Gastroesophageal sphincter (tissue), 4 donors: ENCODE measurements around the gene RBM22. TPM values are rescaled to one million over a fixed set of nuclear protein-coding genes. Genes with fewer than 3 reads are reported as not detected.

Source experiments
- ATAC-seq: fragments of 150-250 bp; one replicate; pipeline ENCODE4 v1.9.1; 2016; ENCODE audit warnings: mild to moderate bottlenecking, moderate library complexity
- H3K27ac ChIP-seq, 4 donors: fragments of 200-600 bp; sonication (generic) in 3 of 4; 1 replicate in 3 of 4; 2 replicates in 1 of 4; pipeline ENCODE4 v1.5.1; 2016 to 2019
- H3K27me3 ChIP-seq: fragments of 200-600 bp; sonication (generic); one replicate; pipeline ENCODE4 v1.5.1; 2019
- H3K36me3 ChIP-seq, 2 donors: fragments of 200-600 bp; sonication (generic); one replicate each; pipeline ENCODE4 v1.5.1; 2019; ENCODE audit warnings: control low read depth in 1 of 2
- H3K4me1 ChIP-seq, 3 donors: fragments of 200-600 bp; sonication (generic); 1 replicate in 2 of 3; 2 replicates in 1 of 3; pipeline ENCODE4 v1.5.1; 2016 to 2019; ENCODE audit warnings: control low read depth in 2 of 3
- H3K4me3 ChIP-seq, 2 donors: fragments of 200-600 bp; sonication (generic); one replicate each; pipeline ENCODE4 v1.5.1; 2019; ENCODE audit warnings: mild to moderate bottlenecking in 1 of 2, moderate library complexity in 1 of 2
- H3K9me3 ChIP-seq, 3 donors: fragments of 200-600 bp; sonication (generic); one replicate each; pipeline ENCODE4 v1.5.1; 2017 to 2019; ENCODE audit warnings: control low read depth in 2 of 3
- EP300 ChIP-seq: sonication (generic); formaldehyde crosslinking; IDR thresholded peaks from one replicate; pipeline ENCODE4 v1.6.1; 2017; ENCODE audit warnings: antibody characterized with exemption, mild to moderate bottlenecking
- POLR2A ChIP-seq, 2 donors: fragments of 450-650 bp; IDR thresholded peaks; one replicate each; pipeline ENCODE4 v1.6.1; 2017; ENCODE audit warnings: antibody characterized with exemption in 2 of 2, mild to moderate bottlenecking in 2 of 2, moderate library complexity in 1 of 2
- POLR2AphosphoS5 ChIP-seq: sonication (generic); formaldehyde crosslinking; IDR thresholded peaks from one replicate; pipeline ENCODE4 v1.6.1; 2017; ENCODE audit warnings: antibody characterized with exemption
- WGBS, 2 donors: methylation state at CpG; one replicate each; pipeline ENCODE4 v1.1.5; 2018; ENCODE audit warnings: low coverage in 1 of 2; 5-methylcytosine and 5-hydroxymethylcytosine counted together
- total RNA-seq, 4 donors: library from RNA; depleted of rRNA; stranded (reverse); fragments of >200 nt; gene quantifications; one replicate each; pipeline ENCODE4 v1.1.0, GENCODE V29; 2016
- TF ChIP-seq, protein P1 (sequence below), 4 experiments: fragments of 200-600 bp in 2 of 4; fragments of 450-650 bp in 2 of 4; sonication (generic) in 1 of 4; IDR thresholded peaks; one replicate each; pipeline ENCODE4 v1.5.1; 2017 to 2019; ENCODE audit warnings: antibody characterized with exemption in 4 of 4, mild to moderate bottlenecking in 2 of 4, moderate library complexity in 2 of 4

Gene RBM22
- total RNA-seq, 4 donors from 2014 or later: 24.3 to 37.2 (median 32.4) TPM

DNA sequence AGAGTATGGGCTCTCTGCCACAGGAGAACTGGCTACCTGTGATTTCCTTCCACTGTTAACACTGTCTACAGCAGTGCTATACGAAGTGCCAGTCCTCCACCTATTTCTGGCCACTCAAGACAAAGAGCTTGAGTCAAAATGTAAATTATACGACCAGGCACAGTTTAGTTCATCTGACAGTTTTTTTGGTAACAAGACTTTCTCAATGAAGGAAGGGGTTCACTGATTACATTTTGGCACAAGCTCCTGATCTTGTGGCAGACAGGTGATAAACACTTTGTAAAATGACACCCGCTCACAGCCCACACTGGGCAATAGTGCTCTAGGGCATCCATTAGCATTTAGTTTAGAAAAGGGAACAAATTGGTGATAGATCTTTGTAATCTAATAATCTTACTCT lies 8.6 kb downstream of the RBM22 start:
- Histone ChIP-seq H3K36me3 (peaks cover 29 to 94% of the 10 kb centered on the region in 2 donors), H3K27me3 (no peaks in the 10 kb centered on the region), H3K9me3 (no peaks in the 10 kb centered on the region), H3K4me3 (no peak overlapping the region), H3K27ac (no peak overlapping the region), H3K4me1 (no peaks in the 10 kb centered on the region)
- TF ChIP-seq POLR2A (IDR thresholded peaks at IDR 0.05): no peak
- no peak for TF ChIP-seq POLR2AphosphoS5
- no peak for TF ChIP-seq EP300
- TF ChIP-seq, protein P1, sequence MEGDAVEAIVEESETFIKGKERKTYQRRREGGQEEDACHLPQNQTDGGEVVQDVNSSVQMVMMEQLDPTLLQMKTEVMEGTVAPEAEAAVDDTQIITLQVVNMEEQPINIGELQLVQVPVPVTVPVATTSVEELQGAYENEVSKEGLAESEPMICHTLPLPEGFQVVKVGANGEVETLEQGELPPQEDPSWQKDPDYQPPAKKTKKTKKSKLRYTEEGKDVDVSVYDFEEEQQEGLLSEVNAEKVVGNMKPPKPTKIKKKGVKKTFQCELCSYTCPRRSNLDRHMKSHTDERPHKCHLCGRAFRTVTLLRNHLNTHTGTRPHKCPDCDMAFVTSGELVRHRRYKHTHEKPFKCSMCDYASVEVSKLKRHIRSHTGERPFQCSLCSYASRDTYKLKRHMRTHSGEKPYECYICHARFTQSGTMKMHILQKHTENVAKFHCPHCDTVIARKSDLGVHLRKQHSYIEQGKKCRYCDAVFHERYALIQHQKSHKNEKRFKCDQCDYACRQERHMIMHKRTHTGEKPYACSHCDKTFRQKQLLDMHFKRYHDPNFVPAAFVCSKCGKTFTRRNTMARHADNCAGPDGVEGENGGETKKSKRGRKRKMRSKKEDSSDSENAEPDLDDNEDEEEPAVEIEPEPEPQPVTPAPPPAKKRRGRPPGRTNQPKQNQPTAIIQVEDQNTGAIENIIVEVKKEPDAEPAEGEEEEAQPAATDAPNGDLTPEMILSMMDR (IDR thresholded peaks at IDR 0.05): no peak
- no peak for ATAC-seq
- 68 to 85% methylated on average over 3 of the region's 3 CpGs for whole genome bisulfite sequencing, 2 donors

DNA sequence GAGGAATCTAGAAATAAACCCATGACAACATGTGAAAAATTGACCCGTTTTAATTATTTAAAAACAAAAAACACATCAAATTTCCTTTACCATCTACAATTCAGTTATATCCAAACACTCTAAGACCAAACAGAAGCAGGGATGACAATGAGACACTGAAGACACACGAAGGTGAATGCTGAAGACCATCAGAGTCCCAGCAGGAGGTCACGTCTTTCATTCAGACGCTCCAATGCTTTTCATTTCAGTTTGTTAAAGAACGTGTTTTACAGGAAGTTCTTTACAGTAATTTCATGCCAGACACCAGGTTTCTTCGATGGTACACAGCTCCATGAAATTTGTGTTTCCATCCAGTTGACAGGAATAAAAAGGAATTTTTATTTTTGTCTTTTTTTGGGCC lies 10.1 kb downstream of the RBM22 start:
- TF ChIP-seq POLR2AphosphoS5: no peak
- TF ChIP-seq, protein P1 (IDR thresholded peaks at IDR 0.05): no peak
- TF ChIP-seq EP300: no peak
- TF ChIP-seq POLR2A (IDR thresholded peaks at IDR 0.05): no peak
- Histone ChIP-seq H3K27ac (no peak overlapping the region), H3K27me3 (no peaks in the 10 kb centered on the region), H3K4me3 (no peak overlapping the region), H3K36me3 (peaks cover 24 to 89% of the 10 kb centered on the region in 2 donors), H3K9me3 (no peaks in the 10 kb centered on the region), H3K4me1 (no peaks in the 10 kb centered on the region)
- 63 to 67% methylated on average over 6 of the region's 6 CpGs for WGBS, 2 donors
- no peak for ATAC-seq

DNA sequence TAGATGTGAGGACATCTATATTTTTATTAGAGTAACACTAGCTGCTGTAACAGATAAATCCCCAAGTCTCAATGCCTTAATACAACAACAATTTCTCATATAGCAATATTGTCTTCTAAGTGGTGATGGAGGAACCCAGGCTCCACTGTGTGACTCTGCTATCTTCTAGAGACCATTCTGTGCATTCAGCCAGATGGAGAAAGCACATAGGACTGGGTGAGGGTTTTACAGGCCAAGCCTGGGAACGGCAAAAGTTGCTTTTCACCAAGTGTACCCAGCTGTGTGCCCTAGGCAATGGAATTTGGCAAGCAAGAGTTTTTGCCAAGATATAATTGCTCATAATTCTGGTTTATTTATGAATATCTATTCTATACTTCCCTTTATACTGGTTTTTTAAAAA lies 11.7 kb downstream of the RBM22 start:
- no peak for ATAC-seq
- peaks cover 20 to 72% of the 10 kb centered on the region in 2 donors for H3K36me3 ChIP-seq
- H3K4me3 ChIP-seq: no peak overlapping the region
- 90% methylated on average over 1 of the region's 1 CpG; no CpG with 5 or more reads in 1 of the 2 donors for WGBS, 2 donors
- no peak overlapping the region for H3K27ac ChIP-seq
- no peaks in the 10 kb centered on the region for H3K27me3 ChIP-seq
- no peaks in the 10 kb centered on the region for H3K4me1 ChIP-seq
- TF ChIP-seq, protein P1 (IDR thresholded peaks at IDR 0.05): no peak
- TF ChIP-seq POLR2AphosphoS5 (no peak), EP300 (no peak), POLR2A (IDR thresholded peaks at IDR 0.05) (no peak)
- H3K9me3 ChIP-seq: no peaks in the 10 kb centered on the region

DNA sequence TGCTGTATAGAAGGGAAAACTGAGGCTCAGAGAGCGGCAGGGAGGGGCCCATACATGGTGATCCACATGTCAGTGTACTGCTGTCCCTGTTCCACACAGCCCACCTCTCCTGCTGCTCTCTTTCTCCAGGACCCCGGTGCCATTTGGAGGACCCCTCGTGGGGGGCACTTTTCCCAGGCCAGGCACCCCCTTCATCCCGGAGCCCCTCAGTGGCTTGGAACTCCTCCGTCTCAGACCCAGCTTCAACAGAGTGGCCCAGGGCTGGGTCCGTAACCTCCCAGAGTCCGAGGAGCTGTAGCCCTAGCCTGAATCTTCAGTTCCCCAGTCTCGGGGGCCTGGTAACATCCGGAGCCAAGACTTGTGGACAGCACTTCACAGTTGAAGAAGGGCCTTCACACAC lies 24.3 kb downstream of the RBM22 start:
- ATAC-seq: no peak
- Histone ChIP-seq H3K27ac (no peak overlapping the region), H3K4me1 (peaks cover 0 to 30% (median 9%) of the 10 kb centered on the region in 3 donors), H3K9me3 (no peaks in the 10 kb centered on the region), H3K4me3 (no peak overlapping the region), H3K36me3 (no peaks in the 10 kb centered on the region), H3K27me3 (peaks cover 8% of the 10 kb centered on the region)
- 80 to 90% methylated on average over 1 to 3 of the region's 9 CpGs for WGBS, 2 donors
- TF ChIP-seq POLR2A (IDR thresholded peaks at IDR 0.05) (no peak), EP300 (no peak), POLR2AphosphoS5 (no peak)
- TF ChIP-seq, protein P1 (IDR thresholded peaks at IDR 0.05): no peak

DNA sequence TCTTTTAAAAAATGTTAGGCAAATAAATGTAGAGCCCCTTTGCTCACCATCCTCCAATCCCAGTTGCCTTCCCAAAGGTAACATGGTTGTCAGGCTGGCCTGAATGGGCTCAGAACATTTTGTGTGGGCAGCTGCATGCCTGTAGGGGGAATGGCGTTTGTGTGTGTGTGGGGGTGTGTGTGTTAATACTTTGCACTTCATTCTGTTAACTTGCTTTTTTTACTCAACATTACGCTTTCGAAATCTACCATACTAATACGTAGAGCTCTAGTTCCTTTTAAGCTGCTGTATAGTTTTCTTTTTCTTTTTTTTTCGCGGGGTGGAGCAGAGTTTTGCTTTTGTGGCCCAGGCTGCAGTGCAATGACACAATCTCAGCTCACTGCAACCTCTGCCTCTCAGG lies 25.8 kb downstream of the RBM22 start:
- H3K27ac ChIP-seq: no peak overlapping the region

More for the DNA sequence above, 25.8 kb downstream of the RBM22 start:
- no peaks in the 10 kb centered on the region for H3K36me3 ChIP-seq
- H3K9me3 ChIP-seq: no peaks in the 10 kb centered on the region
- no peak overlapping the region for H3K4me3 ChIP-seq
- whole genome bisulfite sequencing, 2 donors: 69 to 79% methylated on average over 4 to 6 of the region's 6 CpGs
- peaks cover 12% of the 10 kb centered on the region for H3K27me3 ChIP-seq
- no peak for ATAC-seq
- peaks cover 0 to 40% (median 11%) of the 10 kb centered on the region in 3 donors for H3K4me1 ChIP-seq
- TF ChIP-seq, protein P1 (IDR thresholded peaks at IDR 0.05): no peak
- TF ChIP-seq POLR2A (IDR thresholded peaks at IDR 0.05): no peak
- no peak for TF ChIP-seq POLR2AphosphoS5
- no peak for TF ChIP-seq EP300
